Anterior cingulate cortex (tissue), 58 donors: ENCODE data around the gene SLC39A5.
"Not testable (repeated sequence)": the region's sequence is repeated elsewhere in the genome, so short reads cannot be mapped to it uniquely, and the experiment has no call there.

Experiments
- DNase-seq, 58 donors: peaks; one replicate each; lab custom pipeline; 2025; lab: John Stamatoyannopoulos, UW

Gene SLC39A5

GRCh38 chr12:56229916-56230431 lies at the start of gene SLC39A5:
Gene SLC39A5, plus strand, starts transcription at chr12:56230051. Its CDS starts 1,224 bp downstream, at chr12:56231275.
- no peak for DNase-seq

- DNase-seq = no peak
Measured at GRCh38 chr12:56186957-56187356, 42.9 kb upstream of the SLC39A5 start.

GRCh38 chr12:56188131-56188777 lies 41.6 kb upstream of the SLC39A5 start:
- DNase-seq = peak in 2 of 58 donors; percentile 3 to 27

GRCh38 chr12:56188778-56189098 lies 41.1 kb upstream of the SLC39A5 start:
- DNase-seq = peak in 4 of 58 donors; percentile 14 to 43 (median 32)

- peak in 56 of 58 donors; percentile 8 to 89 (median 71) for DNase-seq
Measured at GRCh38 chr12:56189099-56189917, 40.5 kb upstream of the SLC39A5 start, which contains the start of gene SMARCC2. Gene SMARCC2, minus strand, starts transcription at chr12:56189483. Its CDS starts 22 bp downstream, at chr12:56189461.

- DNase-seq = peak; percentile 15 to 88 (median 71)
Measured at GRCh38 chr12:56189918-56190694, 39.7 kb upstream of the SLC39A5 start.

- DNase-seq = peak in 2 of 58 donors; percentile 14 to 18
Measured at GRCh38 chr12:56190695-56191155, 39.1 kb upstream of the SLC39A5 start.

GRCh38 chr12:56192582-56192981 lies 37.3 kb upstream of the SLC39A5 start:
- DNase-seq = no peak

GRCh38 chr12:56193025-56193578 lies 36.7 kb upstream of the SLC39A5 start:
- peak in 38 of 58 donors; percentile 2 to 84 (median 28) for DNase-seq

GRCh38 chr12:56196818-56197550 lies 32.9 kb upstream of the SLC39A5 start:
- not testable (repeated sequence) for DNase-seq

GRCh38 chr12:56197921-56198635 lies 31.8 kb upstream of the SLC39A5 start:
- no peak for DNase-seq

GRCh38 chr12:56198836-56199235 lies 31.0 kb upstream of the SLC39A5 start:
- no peak for DNase-seq

GRCh38 chr12:56202366-56202765 lies 27.5 kb upstream of the SLC39A5 start:
- no peak for DNase-seq

GRCh38 chr12:56202838-56203237 lies 27.0 kb upstream of the SLC39A5 start:
- DNase-seq = no peak

- DNase-seq = no peak
Measured at GRCh38 chr12:56204275-56204674, 25.6 kb upstream of the SLC39A5 start.

- no peak for DNase-seq
Measured at GRCh38 chr12:56205445-56205844, 24.4 kb upstream of the SLC39A5 start.

GRCh38 chr12:56206452-56207166 lies 23.2 kb upstream of the SLC39A5 start:
- peak in 24 of 58 donors; percentile 0 to 36 (median 7) for DNase-seq

GRCh38 chr12:56208006-56208405 lies 21.8 kb upstream of the SLC39A5 start:
- no peak for DNase-seq
